ENCODE results near the gene HDLBP. TPM values are rescaled to one million over a fixed set of nuclear protein-coding genes. Genes with fewer than 3 reads are reported as not detected.
"Not testable (repeated sequence)": the region's sequence is repeated elsewhere in the genome, so short reads cannot be mapped to it uniquely, and the experiment has no call there.

Gene HDLBP
- total RNA-seq, 1 donor from 2014 or later = 504 TPM

- DNase-seq = no peak
Observed at GRCh38 chr2:241302759-241303651, 12.5 kb downstream of the HDLBP start.

GRCh38 chr2:241302083-241302482 lies 13.4 kb downstream of the HDLBP start:
- no peak for DNase-seq

GRCh38 chr2:241300000-241300399 lies 15.5 kb downstream of the HDLBP start:
- DNase-seq = no peak

GRCh38 chr2:241298673-241299072 lies 16.8 kb downstream of the HDLBP start:
- no peak for DNase-seq

GRCh38 chr2:241296767-241297166 lies 18.7 kb downstream of the HDLBP start:
- DNase-seq = no peak

GRCh38 chr2:241295326-241296095 lies 20.0 kb downstream of the HDLBP start:
- DNase-seq = no peak

- DNase-seq = not testable (repeated sequence)
Observed at GRCh38 chr2:241293378-241293797, 22.1 kb downstream of the HDLBP start.

- DNase-seq = no peak
Observed at GRCh38 chr2:241291977-241292376, 23.5 kb downstream of the HDLBP start.

- DNase-seq = no peak
Observed at GRCh38 chr2:241291153-241291552, 24.3 kb downstream of the HDLBP start.

- DNase-seq = no peak
Observed at GRCh38 chr2:241289597-241289996, 25.9 kb downstream of the HDLBP start.

GRCh38 chr2:241289053-241289452 lies 26.4 kb downstream of the HDLBP start:
- DNase-seq = no peak

- DNase-seq = no peak
Observed at GRCh38 chr2:241288324-241288888, 27.1 kb downstream of the HDLBP start.

- DNase-seq = no peak
Observed at GRCh38 chr2:241286348-241287090, 29.0 kb downstream of the HDLBP start.

- DNase-seq = no peak
Observed at GRCh38 chr2:241285596-241285995, 29.9 kb downstream of the HDLBP start.

- no peak for DNase-seq
Observed at GRCh38 chr2:241282555-241282954, 32.9 kb downstream of the HDLBP start.

GRCh38 chr2:241280291-241280690 lies 35.2 kb downstream of the HDLBP start:
- no peak for DNase-seq

GRCh38 chr2:241279828-241280227 lies 35.6 kb downstream of the HDLBP start:
- no peak for DNase-seq

- no peak for DNase-seq
Observed at GRCh38 chr2:241279413-241279812, 36.1 kb downstream of the HDLBP start.

- DNase-seq = not testable (repeated sequence)
Observed at GRCh38 chr2:241278306-241278705, 37.2 kb downstream of the HDLBP start.

- no peak for DNase-seq
Observed at GRCh38 chr2:241275910-241276309, 39.6 kb downstream of the HDLBP start.

- DNase-seq = no peak
Observed at GRCh38 chr2:241275504-241275903, 40.0 kb downstream of the HDLBP start.

GRCh38 chr2:241274127-241274526 lies 41.3 kb downstream of the HDLBP start:
- DNase-seq = no peak
